Cortex of kidney (tissue), 1 donor: ENCODE data around the gene LMNTD1.

Experiments used
- DNase-seq: peaks from one replicate; lab custom pipeline; 2025; lab: John Stamatoyannopoulos, UW

The LMNTD1 gene

GRCh38 chr12:25552681-25553080 is 402 bp downstream of the LMNTD1 start:
- no peak for DNase-seq

- DNase-seq, result no peak
Observed at GRCh38 chr12:25550186-25550585, 2.9 kb downstream of the LMNTD1 start.

- DNase-seq, result no peak
Observed at GRCh38 chr12:25549120-25549519, 4.0 kb downstream of the LMNTD1 start.

- no peak for DNase-seq
Observed at GRCh38 chr12:25546318-25546717, 6.8 kb downstream of the LMNTD1 start.

GRCh38 chr12:25533150-25533549 is 19.9 kb downstream of the LMNTD1 start:
- DNase-seq, result no peak

- no peak for DNase-seq
Observed at GRCh38 chr12:25531502-25532052, 21.5 kb downstream of the LMNTD1 start.

GRCh38 chr12:25529738-25530137 is 23.3 kb downstream of the LMNTD1 start:
- no peak for DNase-seq

- no peak for DNase-seq
Observed at GRCh38 chr12:25526778-25527177, 26.3 kb downstream of the LMNTD1 start.

- DNase-seq, result no peak
Observed at GRCh38 chr12:25524366-25524765, 28.7 kb downstream of the LMNTD1 start.

GRCh38 chr12:25521625-25522256 is 31.3 kb downstream of the LMNTD1 start:
- DNase-seq, result no peak

- DNase-seq, result no peak
Observed at GRCh38 chr12:25518512-25518911, 34.6 kb downstream of the LMNTD1 start.

GRCh38 chr12:25504744-25505143 is 48.3 kb downstream of the LMNTD1 start:
- DNase-seq, result no peak

- no peak for DNase-seq
Observed at GRCh38 chr12:25503666-25504065, 49.4 kb downstream of the LMNTD1 start.

GRCh38 chr12:25502596-25502995 is 50.5 kb downstream of the LMNTD1 start:
- DNase-seq, result no peak

- no peak for DNase-seq
Observed at GRCh38 chr12:25502118-25502517, 51.0 kb downstream of the LMNTD1 start.

GRCh38 chr12:25501549-25501948 is 51.5 kb downstream of the LMNTD1 start:
- DNase-seq, result no peak

- no peak for DNase-seq
Observed at GRCh38 chr12:25500651-25501050, 52.4 kb downstream of the LMNTD1 start.

- no peak for DNase-seq
Observed at GRCh38 chr12:25497021-25497420, 56.1 kb downstream of the LMNTD1 start.

- DNase-seq, result no peak
Observed at GRCh38 chr12:25496098-25496587, 56.9 kb downstream of the LMNTD1 start.

- no peak for DNase-seq
Observed at GRCh38 chr12:25495331-25496097, 57.6 kb downstream of the LMNTD1 start.

GRCh38 chr12:25494926-25495325 is 58.2 kb downstream of the LMNTD1 start:
- DNase-seq, result no peak

GRCh38 chr12:25493682-25494081 is 59.4 kb downstream of the LMNTD1 start:
- no peak for DNase-seq
